ENCODE results near the gene CDC42BPA. TPM values are rescaled to one million over a fixed set of nuclear protein-coding genes. Genes with fewer than 3 reads are reported as not detected.

Gene CDC42BPA
- total and polyA plus RNA-seq, 2 of the 13 experiments (the other 11 are each of a cell fraction or from before 2014, with no cell fraction given): 6.5 to 16.0 TPM

DNA sequence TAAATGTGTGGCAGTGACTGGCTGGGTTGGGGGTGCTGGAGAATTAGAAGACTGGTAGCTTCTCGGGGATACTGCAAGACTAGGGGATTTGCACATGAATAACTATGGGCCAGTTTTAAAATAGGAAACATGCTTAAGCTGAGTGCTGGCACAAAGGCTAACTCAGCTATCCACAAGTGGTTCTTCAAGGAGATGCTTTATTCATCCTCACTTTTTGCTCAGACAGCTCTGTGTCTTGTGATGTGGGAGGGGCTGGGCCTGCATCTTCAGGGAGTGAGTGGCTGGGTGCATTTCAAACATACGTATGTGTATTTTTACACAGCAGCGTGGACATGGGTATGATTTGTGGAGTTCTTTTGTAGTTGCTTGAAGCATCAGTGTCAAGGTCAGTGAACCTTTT, 375.9 kb downstream of the CDC42BPA start:
- H3K36me3 ChIP-seq (replicated peaks in 1 of 2; ENCODE audit: control insufficient read depth in 1 of 2, insufficient read depth in 2 of 2, low read length in 2 of 2): no peaks in the 10 kb centered on the region
- H3K4me1 ChIP-seq (ENCODE audit: insufficient read depth, low read length): peaks cover 83% of the 10 kb centered on the region
- in situ Hi-C loops (cut with HindIII; ENCODE audit: extremely low pct_ligation_motif_present, low pct_unique_long_range_greater_than_20kb): no loop called here
- ATAC-seq (no peak), DNase-seq (ENCODE audit: low spot score) (no peak), FAIRE-seq (no peak)
- H3K79me2 ChIP-seq (ENCODE audit: insufficient read depth, low read length): peaks cover 67% of the 10 kb centered on the region
- intact Hi-C loops (cut with micrococcal nuclease; ENCODE audit: unreplicated experiment): no loop called here
- no peak overlapping the region for H2AFZ ChIP-seq (ENCODE audit: low read length)
- peaks cover 15% of the 10 kb centered on the region for H4K20me1 ChIP-seq (ENCODE audit: insufficient read depth, low read length)
- peak overlapping the region; percentile 11 to 83 (median 49); a peak in 3 of 6 replicates for H3K4me3 ChIP-seq (replicated peaks in 1 of 3; ENCODE audit: insufficient read depth in 1 of 3, low read depth in 2 of 3, low read length in 3 of 3)
- TF ChIP-seq, protein P1, sequence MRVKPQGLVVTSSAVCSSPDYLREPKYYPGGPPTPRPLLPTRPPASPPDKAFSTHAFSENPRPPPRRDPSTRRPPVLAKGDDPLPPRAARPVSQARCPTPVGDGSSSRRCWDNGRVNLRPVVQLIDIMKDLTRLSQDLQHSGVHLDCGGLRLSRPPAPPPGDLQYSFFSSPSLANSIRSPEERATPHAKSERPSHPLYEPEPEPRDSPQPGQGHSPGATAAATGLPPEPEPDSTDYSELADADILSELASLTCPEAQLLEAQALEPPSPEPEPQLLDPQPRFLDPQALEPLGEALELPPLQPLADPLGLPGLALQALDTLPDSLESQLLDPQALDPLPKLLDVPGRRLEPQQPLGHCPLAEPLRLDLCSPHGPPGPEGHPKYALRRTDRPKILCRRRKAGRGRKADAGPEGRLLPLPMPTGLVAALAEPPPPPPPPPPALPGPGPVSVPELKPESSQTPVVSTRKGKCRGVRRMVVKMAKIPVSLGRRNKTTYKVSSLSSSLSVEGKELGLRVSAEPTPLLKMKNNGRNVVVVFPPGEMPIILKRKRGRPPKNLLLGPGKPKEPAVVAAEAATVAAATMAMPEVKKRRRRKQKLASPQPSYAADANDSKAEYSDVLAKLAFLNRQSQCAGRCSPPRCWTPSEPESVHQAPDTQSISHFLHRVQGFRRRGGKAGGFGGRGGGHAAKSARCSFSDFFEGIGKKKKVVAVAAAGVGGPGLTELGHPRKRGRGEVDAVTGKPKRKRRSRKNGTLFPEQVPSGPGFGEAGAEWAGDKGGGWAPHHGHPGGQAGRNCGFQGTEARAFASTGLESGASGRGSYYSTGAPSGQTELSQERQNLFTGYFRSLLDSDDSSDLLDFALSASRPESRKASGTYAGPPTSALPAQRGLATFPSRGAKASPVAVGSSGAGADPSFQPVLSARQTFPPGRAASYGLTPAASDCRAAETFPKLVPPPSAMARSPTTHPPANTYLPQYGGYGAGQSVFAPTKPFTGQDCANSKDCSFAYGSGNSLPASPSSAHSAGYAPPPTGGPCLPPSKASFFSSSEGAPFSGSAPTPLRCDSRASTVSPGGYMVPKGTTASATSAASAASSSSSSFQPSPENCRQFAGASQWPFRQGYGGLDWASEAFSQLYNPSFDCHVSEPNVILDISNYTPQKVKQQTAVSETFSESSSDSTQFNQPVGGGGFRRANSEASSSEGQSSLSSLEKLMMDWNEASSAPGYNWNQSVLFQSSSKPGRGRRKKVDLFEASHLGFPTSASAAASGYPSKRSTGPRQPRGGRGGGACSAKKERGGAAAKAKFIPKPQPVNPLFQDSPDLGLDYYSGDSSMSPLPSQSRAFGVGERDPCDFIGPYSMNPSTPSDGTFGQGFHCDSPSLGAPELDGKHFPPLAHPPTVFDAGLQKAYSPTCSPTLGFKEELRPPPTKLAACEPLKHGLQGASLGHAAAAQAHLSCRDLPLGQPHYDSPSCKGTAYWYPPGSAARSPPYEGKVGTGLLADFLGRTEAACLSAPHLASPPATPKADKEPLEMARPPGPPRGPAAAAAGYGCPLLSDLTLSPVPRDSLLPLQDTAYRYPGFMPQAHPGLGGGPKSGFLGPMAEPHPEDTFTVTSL (CRISPR knock-in tag; IDR thresholded peaks at IDR 0.05; ENCODE audit: borderline replicate concordance): no peak
- TF ChIP-seq HDAC1 (CRISPR knock-in tag; IDR thresholded peaks at IDR 0.05): no peak
- no peak for TF ChIP-seq FOXK1 (CRISPR knock-in tag; IDR thresholded peaks at IDR 0.05; ENCODE audit: borderline replicate concordance, low read depth)
- 63% methylated on average over 3 of the region's 3 CpGs for WGBS (ENCODE audit: low lambda C conversion rate)
- H3K9me3 ChIP-seq (ENCODE audit: low read length): no peaks in the 10 kb centered on the region
- no TSS peak for BruUV-seq (replicated peaks)
- ChIA-PET CTCF (ENCODE audit: low intra/inter-chr PET ratio, low total read pairs) (no interaction called here), POLR2A (interaction anchor here (6.5 kb wide), 1 partner anchor 32 kb away, joined by 46 read pairs; no protein-coding TSS in a partner anchor)
- H3K27me3 ChIP-seq (ENCODE audit: control insufficient read depth in 1 of 2, insufficient read depth in 2 of 2, low read length in 2 of 2): no peaks in the 10 kb centered on the region; a peak in 1 of 5 replicates
- peak overlapping the region; percentile 94 for H3K4me2 ChIP-seq (ENCODE audit: low read depth, low read length)
- no peak overlapping the region for H3K27ac ChIP-seq (ENCODE audit: extremely low read length, insufficient read depth, low read length)
- peak overlapping the region; percentile 41; the same call in 1 of the 2 replicates for H3K9ac ChIP-seq (ENCODE audit: insufficient read depth, low read depth, low read length)
